Mesendoderm (in vitro differentiated cells): Measurements from ENCODE around the gene TMPRSS7.

ENCODE experiments used
- DNase-seq: peaks from one replicate; pipeline ENCODE4 v3.0.0; 2013
- H2AK5ac ChIP-seq: 2 replicates; pipeline ENCODE4 v1.6.1; 2013; ENCODE audit warnings: low read length, inconsistent platforms
- H2BK120ac ChIP-seq: 2 replicates; pipeline ENCODE4 v1.6.1; 2013; ENCODE audit warnings: low read depth, mild to moderate bottlenecking, low read length, moderate library complexity, mixed read lengths
- H2BK15ac ChIP-seq: replicated peaks from 2 replicates; pipeline ENCODE4 v1.6.1; 2013; ENCODE audit warnings: low read depth, mild to moderate bottlenecking, moderate library complexity
- H2BK5ac ChIP-seq: 2 replicates; pipeline ENCODE4 v1.6.1; 2013; ENCODE audit warnings: low read length, inconsistent platforms
- H3K18ac ChIP-seq: 2 replicates; pipeline ENCODE4 v1.6.1; 2013; ENCODE audit warnings: mild to moderate bottlenecking, low read length, mixed read lengths
- H3K23ac ChIP-seq: one replicate; pipeline ENCODE4 v1.6.1; 2013; ENCODE audit warnings: low read length
- H3K27ac ChIP-seq: 2 replicates; pipeline ENCODE4 v1.5.1; 2013; ENCODE audit warnings: low read depth, mild to moderate bottlenecking, inconsistent platforms, low read length, moderate library complexity
- H3K27me3 ChIP-seq: 2 replicates; pipeline ENCODE4 v1.6.1; 2013; ENCODE audit warnings: low read length, control low read depth, mild to moderate bottlenecking, inconsistent platforms; ENCODE audit not compliant: insufficient read depth, poor library complexity
- H3K36me3 ChIP-seq: 2 replicates; pipeline ENCODE4 v1.6.1; 2013; ENCODE audit warnings: low read length, inconsistent platforms; ENCODE audit not compliant: control insufficient read depth, insufficient read depth
- H3K4ac ChIP-seq: one replicate; pipeline ENCODE4 v1.6.1; 2013; ENCODE audit warnings: low read depth, mild to moderate bottlenecking, low read length, moderate library complexity
- H3K4me1 ChIP-seq: 2 replicates; pipeline ENCODE4 v1.6.1; 2013; ENCODE audit warnings: low read depth, low read length, inconsistent platforms; ENCODE audit not compliant: control insufficient read depth
- H3K4me2 ChIP-seq: 2 replicates; pipeline ENCODE4 v1.6.1; 2013; ENCODE audit warnings: low read length
- H3K4me3 ChIP-seq: 2 replicates; pipeline ENCODE4 v1.5.1; 2013; ENCODE audit warnings: mild to moderate bottlenecking, low read length
- H3K56ac ChIP-seq: one replicate; pipeline ENCODE4 v1.6.1; 2013; ENCODE audit warnings: low read length
- H3K79me1 ChIP-seq: 2 replicates; pipeline ENCODE4 v1.6.1; 2013; ENCODE audit warnings: low read length, inconsistent platforms
- H3K79me2 ChIP-seq: 2 replicates; pipeline ENCODE4 v1.6.1; 2013; ENCODE audit warnings: mild to moderate bottlenecking, low read length; ENCODE audit not compliant: control insufficient read depth, insufficient read depth
- H3K9ac ChIP-seq: 2 replicates; pipeline ENCODE4 v1.6.1; 2013; ENCODE audit warnings: low read length, inconsistent platforms
- H4K5ac ChIP-seq: one replicate; pipeline ENCODE4 v1.6.1; 2013; ENCODE audit warnings: low read length
- H4K8ac ChIP-seq: one replicate; pipeline ENCODE4 v1.6.1; 2013; ENCODE audit warnings: low read depth, mild to moderate bottlenecking, control low read depth, low read length, moderate library complexity
- WGBS: extraction: QIAGEN DNeasy Blood & Tissue Kit; methylation state at CpG from one replicate; pipeline ENCODE4 v1.1.7; 2013; ENCODE audit warnings: low lambda C conversion rate, missing lambda C conversion rate; ENCODE audit not compliant: insufficient coverage; ENCODE audit errors: extremely low coverage; 5-methylcytosine and 5-hydroxymethylcytosine counted together

Gene TMPRSS7

GRCh38 chr3:112115161-112115739, 80.7 kb downstream of the TMPRSS7 start:
- no peak overlapping the region for H3K27ac ChIP-seq
- H3K56ac ChIP-seq: no peak overlapping the region
- DNase-seq: no peak
- no peak overlapping the region for H3K4ac ChIP-seq
- no peak overlapping the region for H4K8ac ChIP-seq
- H3K4me2 ChIP-seq: no peak overlapping the region
- H2BK5ac ChIP-seq: no peak overlapping the region
- no peak overlapping the region for H3K4me3 ChIP-seq
- no peak overlapping the region for H2BK120ac ChIP-seq
- H3K79me1 ChIP-seq: no peaks in the 10 kb centered on the region
- peaks cover 1% of the 10 kb centered on the region for H3K36me3 ChIP-seq
- H3K27me3 ChIP-seq: no peaks in the 10 kb centered on the region
- H2AK5ac ChIP-seq: no peak overlapping the region
- no peaks in the 10 kb centered on the region for H3K79me2 ChIP-seq
- H3K4me1 ChIP-seq: peaks cover 3% of the 10 kb centered on the region
- no peak overlapping the region for H3K9ac ChIP-seq
- H2BK15ac ChIP-seq: no peak overlapping the region
- H3K18ac ChIP-seq: no peak overlapping the region
- H3K23ac ChIP-seq: no peak overlapping the region
- no peak overlapping the region for H4K5ac ChIP-seq
- no CpG with 5 or more reads among the region's 6 CpGs for WGBS

- H3K79me1 ChIP-seq: no peaks in the 10 kb centered on the region
- H3K4me1 ChIP-seq: peaks cover 3% of the 10 kb centered on the region
- no peaks in the 10 kb centered on the region for H3K27me3 ChIP-seq
- H3K4me3 ChIP-seq: no peak overlapping the region
- no peaks in the 10 kb centered on the region for H3K79me2 ChIP-seq
- H2BK15ac ChIP-seq: no peak overlapping the region
- no peak overlapping the region for H3K18ac ChIP-seq
- no peak overlapping the region for H3K4ac ChIP-seq
- peaks cover 1% of the 10 kb centered on the region for H3K36me3 ChIP-seq
- H3K9ac ChIP-seq: no peak overlapping the region
- no CpG with 5 or more reads among the region's 6 CpGs for WGBS
- no peak overlapping the region for H4K5ac ChIP-seq
- H2BK5ac ChIP-seq: no peak overlapping the region
- DNase-seq: no peak
- H3K27ac ChIP-seq: no peak overlapping the region
- H3K56ac ChIP-seq: no peak overlapping the region
- H3K4me2 ChIP-seq: no peak overlapping the region
- no peak overlapping the region for H4K8ac ChIP-seq
- H2BK120ac ChIP-seq: no peak overlapping the region
- H3K23ac ChIP-seq: no peak overlapping the region
- no peak overlapping the region for H2AK5ac ChIP-seq
These were observed 81.4 kb downstream of the TMPRSS7 start for GRCh38 chr3:112115806-112116383.

GRCh38 chr3:112116748-112117186, 82.2 kb downstream of the TMPRSS7 start:
- DNase-seq: no peak
- no CpG with 5 or more reads among the region's 13 CpGs for WGBS
- no peak overlapping the region for H4K5ac ChIP-seq
- H3K79me2 ChIP-seq: no peaks in the 10 kb centered on the region
- H3K4ac ChIP-seq: no peak overlapping the region
- no peak overlapping the region for H3K18ac ChIP-seq
- H2BK15ac ChIP-seq: no peak overlapping the region
- no peak overlapping the region for H3K56ac ChIP-seq
- H3K23ac ChIP-seq: no peak overlapping the region
- no peak overlapping the region for H3K27ac ChIP-seq
- H3K4me2 ChIP-seq: no peak overlapping the region
- H2AK5ac ChIP-seq: no peak overlapping the region
- H3K9ac ChIP-seq: no peak overlapping the region
- H3K36me3 ChIP-seq: peaks cover 1% of the 10 kb centered on the region
- H3K27me3 ChIP-seq: no peaks in the 10 kb centered on the region
- H4K8ac ChIP-seq: no peak overlapping the region
- peaks cover 3% of the 10 kb centered on the region for H3K4me1 ChIP-seq
- H2BK5ac ChIP-seq: no peak overlapping the region
- H3K79me1 ChIP-seq: no peaks in the 10 kb centered on the region
- no peak overlapping the region for H3K4me3 ChIP-seq
- no peak overlapping the region for H2BK120ac ChIP-seq

GRCh38 chr3:112117415-112117814, 82.9 kb downstream of the TMPRSS7 start:
- Histone ChIP-seq H3K4me3 (no peak overlapping the region), H3K23ac (no peak overlapping the region), H2BK5ac (no peak overlapping the region), H3K4me1 (peaks cover 3% of the 10 kb centered on the region), H2AK5ac (no peak overlapping the region), H3K56ac (no peak overlapping the region), H2BK15ac (no peak overlapping the region), H4K8ac (no peak overlapping the region), H3K79me2 (no peaks in the 10 kb centered on the region), H3K79me1 (no peaks in the 10 kb centered on the region), H3K27me3 (no peaks in the 10 kb centered on the region), H4K5ac (no peak overlapping the region), H2BK120ac (no peak overlapping the region), H3K36me3 (peaks cover 1% of the 10 kb centered on the region), H3K27ac (no peak overlapping the region), H3K9ac (no peak overlapping the region), H3K4me2 (no peak overlapping the region), H3K4ac (no peak overlapping the region), H3K18ac (no peak overlapping the region)
- DNase-seq: no peak
- whole genome bisulfite sequencing: no CpG with 5 or more reads among the region's 1 CpG

GRCh38 chr3:112117841-112118571, 83.5 kb downstream of the TMPRSS7 start:
- DNase-seq: peak; percentile 45
- Histone ChIP-seq H4K5ac (no peak overlapping the region), H3K4me1 (peaks cover 3% of the 10 kb centered on the region), H2BK5ac (no peak overlapping the region), H2BK15ac (no peak overlapping the region), H3K56ac (no peak overlapping the region), H3K9ac (no peak overlapping the region), H2AK5ac (no peak overlapping the region), H3K36me3 (peaks cover 1% of the 10 kb centered on the region), H2BK120ac (no peak overlapping the region), H3K27me3 (no peaks in the 10 kb centered on the region), H3K18ac (no peak overlapping the region), H3K4me3 (no peak overlapping the region), H3K27ac (no peak overlapping the region), H3K79me2 (no peaks in the 10 kb centered on the region), H3K23ac (no peak overlapping the region), H3K4ac (no peak overlapping the region), H3K79me1 (no peaks in the 10 kb centered on the region), H4K8ac (no peak overlapping the region), H3K4me2 (no peak overlapping the region)
- no CpG with 5 or more reads among the region's 4 CpGs for WGBS
